MG63 (cell line): Measurements from ENCODE around the gene C11orf68. TPM values are rescaled to one million over a fixed set of nuclear protein-coding genes. Genes with fewer than 3 reads are reported as not detected.

ENCODE experiments used
- DNase-seq: peaks from one replicate; pipeline ENCODE4 v3.0.0-alpha.2; 2020
- H3K27me3 ChIP-seq: fragments of 250-450 bp; sonication (Bioruptor Pico); 2 replicates; pipeline ENCODE4 v1.5.1; 2020; ENCODE audit warnings: mild to moderate bottlenecking, moderate library complexity
- H3K36me3 ChIP-seq: fragments of 250-450 bp; sonication (Bioruptor Pico); 2 replicates; pipeline ENCODE4 v1.5.1; 2020; ENCODE audit warnings: mild to moderate bottlenecking, moderate library complexity
- H3K4me3 ChIP-seq: fragments of 250-450 bp; sonication (Bioruptor Pico); 2 replicates; pipeline ENCODE4 v1.5.1; 2020; ENCODE audit warnings: mild to moderate bottlenecking, moderate library complexity
- H3K9me3 ChIP-seq: fragments of 250-450 bp; sonication (Bioruptor Pico); 2 replicates; pipeline ENCODE4 v1.5.1; 2020; ENCODE audit warnings: mild to moderate bottlenecking, moderate library complexity
- total RNA-seq: library from RNA; depleted of rRNA; stranded (reverse); fragments of >200 nt; shearing (Covaris generic); gene quantifications from 2 replicates; pipeline ENCODE4 v1.2.3, GENCODE V29; 2014; ENCODE audit warnings: low replicate concordance

Gene C11orf68
- total RNA-seq, 1 experiment from 2014 or later = 46.6 TPM

GRCh38 chr11:65921033-65921555 lies 2.2 kb upstream of the C11orf68 start:
- Histone ChIP-seq H3K4me3 (peak overlapping the region; percentile 84; the same call in 1 of the 2 replicates), H3K36me3 (peaks cover 65% of the 10 kb centered on the region), H3K27me3 (no peaks in the 10 kb centered on the region), H3K9me3 (no peaks in the 10 kb centered on the region)
- no peak for DNase-seq

GRCh38 chr11:65920372-65920802 lies 1.5 kb upstream of the C11orf68 start:
- Histone ChIP-seq H3K36me3 (peaks cover 59% of the 10 kb centered on the region), H3K4me3 (peak overlapping the region; percentile 84), H3K27me3 (no peaks in the 10 kb centered on the region), H3K9me3 (no peaks in the 10 kb centered on the region)
- no peak for DNase-seq

GRCh38 chr11:65919573-65920371 lies 910 bp upstream of the C11orf68 start:
- peak overlapping the region; percentile 84 for H3K4me3 ChIP-seq
- peaks cover 58% of the 10 kb centered on the region for H3K36me3 ChIP-seq
- no peaks in the 10 kb centered on the region for H3K27me3 ChIP-seq
- no peaks in the 10 kb centered on the region for H3K9me3 ChIP-seq
- peak; percentile 51 for DNase-seq

- DNase-seq = peak; percentile 99
- Histone ChIP-seq H3K4me3 (peak within 1 kb of the TSS; percentile 84), H3K27me3 (no peaks in the 10 kb centered on the region), H3K9me3 (no peaks in the 10 kb centered on the region), H3K36me3 (peaks cover 58% of the 10 kb centered on the region)
These were observed 295 bp upstream of the C11orf68 start, which contains the start of gene DRAP1 for GRCh38 chr11:65919141-65919572. DRAP1 (plus strand) TSS chr11:65919426; CDS start chr11:65919502, 76 bp downstream.

GRCh38 chr11:65917434-65918210 lies 1.2 kb downstream of the C11orf68 start:
- peak; percentile 83 for DNase-seq

GRCh38 chr11:65917077-65917433 lies 1.8 kb downstream of the C11orf68 start:
- H3K27me3 ChIP-seq = no peaks in the 10 kb centered on the region
- H3K36me3 ChIP-seq = peaks cover 42% of the 10 kb centered on the region
- H3K9me3 ChIP-seq = no peaks in the 10 kb centered on the region
- peak overlapping the region; percentile 77 for H3K4me3 ChIP-seq
- DNase-seq = no peak

More at GRCh38 chr11:65917434-65918210, 1.2 kb downstream of the C11orf68 start:
- Histone ChIP-seq H3K4me3 (peak overlapping the region; percentile 77), H3K27me3 (no peaks in the 10 kb centered on the region), H3K36me3 (peaks cover 47% of the 10 kb centered on the region), H3K9me3 (no peaks in the 10 kb centered on the region)

GRCh38 chr11:65916391-65916790 lies 2.5 kb downstream of the C11orf68 start:
- Histone ChIP-seq H3K4me3 (peak overlapping the region; percentile 77), H3K27me3 (no peaks in the 10 kb centered on the region), H3K9me3 (no peaks in the 10 kb centered on the region), H3K36me3 (peaks cover 35% of the 10 kb centered on the region)
- DNase-seq = no peak

- DNase-seq = peak; percentile 99
- peak overlapping the region; percentile 77 for H3K4me3 ChIP-seq
- no peaks in the 10 kb centered on the region for H3K9me3 ChIP-seq
- H3K27me3 ChIP-seq = no peaks in the 10 kb centered on the region
- peaks cover 33% of the 10 kb centered on the region for H3K36me3 ChIP-seq
These were observed 3.0 kb downstream of the C11orf68 start for GRCh38 chr11:65915821-65916251.

- Histone ChIP-seq H3K9me3 (no peaks in the 10 kb centered on the region), H3K4me3 (no peak overlapping the region), H3K36me3 (peaks cover 27% of the 10 kb centered on the region), H3K27me3 (no peaks in the 10 kb centered on the region)
- peak; percentile 72 for DNase-seq
These were observed 3.6 kb downstream of the C11orf68 start for GRCh38 chr11:65915101-65915820.

- Histone ChIP-seq H3K36me3 (peaks cover 15% of the 10 kb centered on the region), H3K4me3 (no peak overlapping the region), H3K27me3 (no peaks in the 10 kb centered on the region), H3K9me3 (no peaks in the 10 kb centered on the region)
- peak; percentile 88 for DNase-seq
These were observed 6.0 kb downstream of the C11orf68 start for GRCh38 chr11:65912845-65913244.

GRCh38 chr11:65911682-65912568 lies 6.9 kb downstream of the C11orf68 start:
- Histone ChIP-seq H3K4me3 (no peak overlapping the region; the same call in 1 of the 2 replicates), H3K27me3 (no peaks in the 10 kb centered on the region), H3K36me3 (peaks cover 6% of the 10 kb centered on the region), H3K9me3 (no peaks in the 10 kb centered on the region)
- peak; percentile 97 for DNase-seq

GRCh38 chr11:65907878-65908277 lies 11.0 kb downstream of the C11orf68 start:
- no peaks in the 10 kb centered on the region for H3K27me3 ChIP-seq
- DNase-seq = no peak
- no peaks in the 10 kb centered on the region for H3K36me3 ChIP-seq
- H3K9me3 ChIP-seq = no peaks in the 10 kb centered on the region
- no peak overlapping the region for H3K4me3 ChIP-seq

GRCh38 chr11:65906602-65907001 lies 12.3 kb downstream of the C11orf68 start:
- Histone ChIP-seq H3K4me3 (no peak overlapping the region), H3K9me3 (no peaks in the 10 kb centered on the region), H3K27me3 (no peaks in the 10 kb centered on the region), H3K36me3 (no peaks in the 10 kb centered on the region)
- no peak for DNase-seq

- no peaks in the 10 kb centered on the region for H3K27me3 ChIP-seq
- H3K4me3 ChIP-seq = no peak overlapping the region
- no peaks in the 10 kb centered on the region for H3K9me3 ChIP-seq
- H3K36me3 ChIP-seq = peaks cover 10% of the 10 kb centered on the region
- no peak for DNase-seq
These were observed 15.1 kb downstream of the C11orf68 start for GRCh38 chr11:65903715-65904114.

- Histone ChIP-seq H3K36me3 (peaks cover 16% of the 10 kb centered on the region), H3K9me3 (no peaks in the 10 kb centered on the region), H3K4me3 (no peak overlapping the region), H3K27me3 (no peaks in the 10 kb centered on the region)
- DNase-seq = peak; percentile 91
These were observed 15.8 kb downstream of the C11orf68 start for GRCh38 chr11:65903068-65903481.

GRCh38 chr11:65900899-65901180 lies 18.0 kb downstream of the C11orf68 start:
- Histone ChIP-seq H3K27me3 (no peaks in the 10 kb centered on the region), H3K9me3 (no peaks in the 10 kb centered on the region), H3K4me3 (no peak overlapping the region), H3K36me3 (peaks cover 36% of the 10 kb centered on the region)
- DNase-seq = no peak
